ENCODE results near the gene SHISAL2A.

SHISAL2A gene

GRCh38 chr1:52667290-52667689 is 34.3 kb downstream of the SHISAL2A start:
- H3K27ac ChIP-seq (ENCODE audit: low read depth, low read length): no peak overlapping the region

GRCh38 chr1:52667984-52668383 is 35.0 kb downstream of the SHISAL2A start:
- Histone ChIP-seq H3K27ac (ENCODE audit: low read depth, low read length) (no peak overlapping the region), H3K9me2 (replicated peaks; ENCODE audit: control insufficient read depth, low read length) (no peaks in the 10 kb centered on the region), H3K79me2 (ENCODE audit: control insufficient read depth, low read length) (no peaks in the 10 kb centered on the region), H3K36me3 (ENCODE audit: control insufficient read depth, low read length) (no peaks in the 10 kb centered on the region), H3K27me3 (ENCODE audit: control insufficient read depth, low read length) (no peaks in the 10 kb centered on the region), H3F3A (ENCODE audit: control insufficient read depth, insufficient read depth) (no peaks in the 10 kb centered on the region), H3K4me3 (ENCODE audit: low read length) (no peak overlapping the region), H3K4me1 (ENCODE audit: control insufficient read depth, low read length) (no peaks in the 10 kb centered on the region), H4K20me1 (ENCODE audit: control insufficient read depth, insufficient read depth, low read depth, low read length) (no peaks in the 10 kb centered on the region), H3K9me3 (ENCODE audit: control insufficient read depth, insufficient read depth, low read length) (no peaks in the 10 kb centered on the region), H3K4me2 (ENCODE audit: low read length) (no peak overlapping the region)
- TF ChIP-seq CTCF (IDR thresholded peaks at IDR 0.05; ENCODE audit: low read depth, low read length, poor library complexity, severe bottlenecking) (no peak), EZH2phosphoT487 (IDR thresholded peaks at IDR 0.05; ENCODE audit: borderline replicate concordance, low read length) (no peak)

More at GRCh38 chr1:52667290-52667689, 34.3 kb downstream of the SHISAL2A start:
- Histone ChIP-seq H3F3A (ENCODE audit: control insufficient read depth, insufficient read depth) (no peaks in the 10 kb centered on the region), H3K4me3 (ENCODE audit: low read length) (no peak overlapping the region), H3K9me2 (replicated peaks; ENCODE audit: control insufficient read depth, low read length) (no peaks in the 10 kb centered on the region), H3K27me3 (ENCODE audit: control insufficient read depth, low read length) (no peaks in the 10 kb centered on the region), H3K36me3 (ENCODE audit: control insufficient read depth, low read length) (no peaks in the 10 kb centered on the region), H3K4me1 (ENCODE audit: control insufficient read depth, low read length) (no peaks in the 10 kb centered on the region), H3K9me3 (ENCODE audit: control insufficient read depth, insufficient read depth, low read length) (no peaks in the 10 kb centered on the region), H3K79me2 (ENCODE audit: control insufficient read depth, low read length) (no peaks in the 10 kb centered on the region), H4K20me1 (ENCODE audit: control insufficient read depth, insufficient read depth, low read depth, low read length) (no peaks in the 10 kb centered on the region), H3K4me2 (ENCODE audit: low read length) (no peak overlapping the region)
- no peak for TF ChIP-seq EZH2phosphoT487 (IDR thresholded peaks at IDR 0.05; ENCODE audit: borderline replicate concordance, low read length)
- no peak for TF ChIP-seq CTCF (IDR thresholded peaks at IDR 0.05; ENCODE audit: low read depth, low read length, poor library complexity, severe bottlenecking)

- H3K79me2 ChIP-seq (ENCODE audit: control insufficient read depth, low read length): no peaks in the 10 kb centered on the region
- no peaks in the 10 kb centered on the region for H3K9me2 ChIP-seq (replicated peaks; ENCODE audit: control insufficient read depth, low read length)
- no peaks in the 10 kb centered on the region for H4K20me1 ChIP-seq (ENCODE audit: control insufficient read depth, insufficient read depth, low read depth, low read length)
- no peak overlapping the region for H3K4me3 ChIP-seq (ENCODE audit: low read length)
- no peaks in the 10 kb centered on the region for H3K27me3 ChIP-seq (ENCODE audit: control insufficient read depth, low read length)
- no peaks in the 10 kb centered on the region for H3K9me3 ChIP-seq (ENCODE audit: control insufficient read depth, insufficient read depth, low read length)
- TF ChIP-seq CTCF (IDR thresholded peaks at IDR 0.05; ENCODE audit: low read depth, low read length, poor library complexity, severe bottlenecking) (no peak), EZH2phosphoT487 (IDR thresholded peaks at IDR 0.05; ENCODE audit: borderline replicate concordance, low read length) (no peak)
- no peak overlapping the region for H3K4me2 ChIP-seq (ENCODE audit: low read length)
- H3K36me3 ChIP-seq (ENCODE audit: control insufficient read depth, low read length): no peaks in the 10 kb centered on the region
- no peaks in the 10 kb centered on the region for H3F3A ChIP-seq (ENCODE audit: control insufficient read depth, insufficient read depth)
- H3K4me1 ChIP-seq (ENCODE audit: control insufficient read depth, low read length): no peaks in the 10 kb centered on the region
- no peak overlapping the region for H3K27ac ChIP-seq (ENCODE audit: low read depth, low read length)
Observed at GRCh38 chr1:52668711-52669110, 35.7 kb downstream of the SHISAL2A start.

Measured in DOHH2 (cell line).